Neural cell (in vitro differentiated cells): ENCODE results near the gene TCF12. TPM values are rescaled to one million over a fixed set of nuclear protein-coding genes. Genes with fewer than 3 reads are reported as not detected.

Source experiments
- H2AFZ ChIP-seq: fragments of 200-600, 300-800 bp; sonication (generic), shearing (Covaris generic); 2 replicates; pipeline ENCODE4 v1.6.0; 2014; ENCODE audit warnings: low read depth, mild to moderate bottlenecking, antibody characterized with exemption, low read length, moderate library complexity
- H3F3A ChIP-seq: fragments of 200-600 bp; shearing (Covaris generic); 2 replicates; pipeline ENCODE4 v1.6.1; 2016; ENCODE audit warnings: mild to moderate bottlenecking, moderate library complexity, mixed read lengths, antibody characterized with exemption, low read length; ENCODE audit not compliant: insufficient read depth, poor library complexity, severe bottlenecking
- H3K27ac ChIP-seq: fragments of 200-600, 300-800 bp; sonication (generic), shearing (Covaris generic); 2 replicates; pipeline ENCODE4 v1.5.1; 2014; ENCODE audit warnings: mild to moderate bottlenecking, low read length, moderate library complexity
- H3K27me3 ChIP-seq: fragments of 300-800, 200-600 bp; sonication (generic), shearing (Covaris generic); 2 replicates; pipeline ENCODE4 v1.6.0; 2014; ENCODE audit warnings: mild to moderate bottlenecking, low read depth, low read length, moderate library complexity; ENCODE audit not compliant: insufficient read depth
- H3K36me3 ChIP-seq: fragments of 300-800, 200-600 bp; sonication (generic), shearing (Covaris generic); 2 replicates; pipeline ENCODE4 v1.5.1; 2014; ENCODE audit warnings: mild to moderate bottlenecking, antibody characterized with exemption, low read length, moderate library complexity; ENCODE audit not compliant: insufficient read depth
- H3K4me2 ChIP-seq: fragments of 300-800, 200-600 bp; sonication (generic), shearing (Covaris generic); 2 replicates; pipeline ENCODE4 v1.6.0; 2014; ENCODE audit warnings: mild to moderate bottlenecking, low read length
- H3K4me3 ChIP-seq: fragments of 300-800, 200-600 bp; sonication (generic), shearing (Covaris generic); 2 replicates; pipeline ENCODE4 v1.5.1; 2014; ENCODE audit warnings: mild to moderate bottlenecking, low read length, moderate library complexity
- H3K79me2 ChIP-seq: fragments of 200-600 bp; shearing (Covaris generic); replicated peaks from 2 replicates; pipeline ENCODE4 v1.6.0; 2014; ENCODE audit warnings: mild to moderate bottlenecking, low read length, moderate library complexity; ENCODE audit not compliant: insufficient read depth
- H3K9ac ChIP-seq: fragments of 300-800, 200-600 bp; sonication (generic), shearing (Covaris generic); 2 replicates; pipeline ENCODE4 v1.6.1; 2016; ENCODE audit warnings: mild to moderate bottlenecking, low read length, mixed read lengths
- H3K9me2 ChIP-seq: fragments of 200-600 bp; shearing (Covaris generic); 2 replicates; pipeline ENCODE4 v1.6.1; 2016; ENCODE audit warnings: mild to moderate bottlenecking, low read length, mixed read lengths; ENCODE audit not compliant: insufficient read depth
- H3K9me3 ChIP-seq: fragments of 200-600, 300-800 bp; sonication (generic), shearing (Covaris generic); 2 replicates; pipeline ENCODE4 v1.6.1; 2016; ENCODE audit warnings: mild to moderate bottlenecking, mixed run types, low read length, moderate library complexity, mixed read lengths
- H4K20me1 ChIP-seq: fragments of 200-600 bp; shearing (Covaris generic); 2 replicates; pipeline ENCODE4 v1.6.1; 2016; ENCODE audit warnings: mild to moderate bottlenecking, mixed run types; ENCODE audit not compliant: insufficient read depth
- CTCF ChIP-seq: fragments of 450-650 bp; IDR thresholded peaks from 2 replicates; pipeline ENCODE4 v1.5.1; 2014; ENCODE audit warnings: antibody characterized with exemption, mild to moderate bottlenecking, moderate library complexity; ENCODE audit not compliant: poor library complexity, severe bottlenecking
- EP300 ChIP-seq: fragments of 450-650 bp; conservative IDR thresholded peaks from 2 replicates; pipeline ENCODE4 v1.6.1; 2014; ENCODE audit warnings: antibody characterized with exemption, mild to moderate bottlenecking, moderate library complexity; ENCODE audit not compliant: poor library complexity, severe bottlenecking
- EZH2 ChIP-seq: fragments of 200-600, 300-800 bp; shearing (Covaris generic), sonication (generic); IDR thresholded peaks from 2 replicates; pipeline ENCODE4 v1.6.1; 2014; ENCODE audit warnings: antibody characterized with exemption, low read length, borderline replicate concordance, mild to moderate bottlenecking; ENCODE audit not compliant: insufficient read depth, poor library complexity, severe bottlenecking
- MXI1 ChIP-seq: fragments of 450-650 bp; conservative IDR thresholded peaks from 2 replicates; pipeline ENCODE4 v1.6.1; 2014; ENCODE audit warnings: antibody characterized with exemption, mild to moderate bottlenecking; ENCODE audit not compliant: poor library complexity, severe bottlenecking
- POLR2AphosphoS5 ChIP-seq: IDR thresholded peaks from 2 replicates; pipeline ENCODE4 v1.6.1; 2012
- RAD21 ChIP-seq: fragments of 450-650 bp; conservative IDR thresholded peaks from 2 replicates; pipeline ENCODE4 v1.6.1; 2014; ENCODE audit warnings: antibody characterized with exemption, mild to moderate bottlenecking, moderate library complexity
- REST ChIP-seq: IDR thresholded peaks from 2 replicates; pipeline ENCODE4 v1.6.1; 2012; ENCODE audit warnings: borderline replicate concordance
- SMC3 ChIP-seq: fragments of 450-650 bp; conservative IDR thresholded peaks from 2 replicates; pipeline ENCODE4 v1.6.1; 2014; ENCODE audit warnings: antibody characterized with exemption, mild to moderate bottlenecking, moderate library complexity; ENCODE audit not compliant: poor library complexity
- TAF1 ChIP-seq: IDR thresholded peaks from 2 replicates; pipeline ENCODE4 v1.6.1; 2012; ENCODE audit warnings: low read depth
- polyA plus RNA-seq: library from polyadenylated mRNA; depleted of rRNA; stranded (reverse); fragments of >200 nt; gene quantifications from 2 replicates; pipeline ENCODE4 v1.2.3, GENCODE V29; 2014

TCF12 gene
- polyA plus RNA-seq, 1 donor from 2014 or later: 52.7 TPM

GRCh38 chr15:57129064-57129463 is 210.6 kb downstream of the TCF12 start (continued):
- no peak for TF ChIP-seq TAF1

GRCh38 chr15:57130956-57131355 is 212.5 kb downstream of the TCF12 start:
- no peak overlapping the region for H3K4me3 ChIP-seq
- H4K20me1 ChIP-seq: no peaks in the 10 kb centered on the region
- H2AFZ ChIP-seq: no peak overlapping the region
- H3K27ac ChIP-seq: no peak overlapping the region
- no peaks in the 10 kb centered on the region for H3K9me3 ChIP-seq
- no peaks in the 10 kb centered on the region for H3F3A ChIP-seq
- no peak overlapping the region for H3K4me2 ChIP-seq
- H3K79me2 ChIP-seq: no peaks in the 10 kb centered on the region
- TF ChIP-seq EZH2 (no peak), REST (no peak), POLR2AphosphoS5 (no peak), CTCF (no peak), MXI1 (no peak), TAF1 (no peak), SMC3 (no peak), EP300 (no peak), RAD21 (no peak)
- no peaks in the 10 kb centered on the region for H3K27me3 ChIP-seq
- no peaks in the 10 kb centered on the region for H3K9me2 ChIP-seq
- H3K36me3 ChIP-seq: no peaks in the 10 kb centered on the region
- no peak overlapping the region for H3K9ac ChIP-seq

- H3K79me2 ChIP-seq: no peaks in the 10 kb centered on the region
- peak overlapping the region; percentile 44 for H3K27ac ChIP-seq
- no peak overlapping the region for H3K9ac ChIP-seq
Observed at GRCh38 chr15:57133127-57133968, 214.9 kb downstream of the TCF12 start.

More at GRCh38 chr15:57133127-57133968, 214.9 kb downstream of the TCF12 start:
- Histone ChIP-seq H3K9me2 (no peaks in the 10 kb centered on the region), H3K27me3 (no peaks in the 10 kb centered on the region), H3K4me2 (peak overlapping the region; percentile 21), H2AFZ (no peak overlapping the region), H3K4me3 (peak overlapping the region; percentile 42), H3K36me3 (no peaks in the 10 kb centered on the region), H4K20me1 (no peaks in the 10 kb centered on the region), H3K9me3 (no peaks in the 10 kb centered on the region), H3F3A (no peaks in the 10 kb centered on the region)
- peak; percentile 42 for TF ChIP-seq POLR2AphosphoS5
- TF ChIP-seq EZH2: no peak
- TF ChIP-seq RAD21: peak; percentile 14
- peak; percentile 17 for TF ChIP-seq CTCF
